Measurements from ENCODE around the gene PLAAT2. TPM values are rescaled to one million over a fixed set of nuclear protein-coding genes. Genes with fewer than 3 reads are reported as not detected.
"Not testable (repeated sequence)": the region's sequence is repeated elsewhere in the genome, so short reads cannot be mapped to it uniquely, and the experiment has no call there.

PLAAT2 gene
- total RNA-seq, 1 experiment from 2014 or later = 0.58 TPM

- Mint-ChIP-seq H3K27ac (ENCODE audit: low read depth, unreplicated experiment) (peak overlapping the region; percentile 59), H3K27me3 (ENCODE audit: insufficient read depth, unreplicated experiment) (no peaks in the 10 kb centered on the region), H3K36me3 (ENCODE audit: insufficient read depth, unreplicated experiment) (no peaks in the 10 kb centered on the region), H3K4me1 (ENCODE audit: insufficient read depth, unreplicated experiment) (peaks cover 32% of the 10 kb centered on the region), H3K4me3 (ENCODE audit: unreplicated experiment) (no peak overlapping the region), H3K9me3 (ENCODE audit: unreplicated experiment) (no peaks in the 10 kb centered on the region)
- DNase-seq (ENCODE audit: unreplicated experiment) = no peak
- TF ChIP-seq CTCF (IDR thresholded peaks at IDR 0.05; ENCODE audit: unreplicated experiment) = no peak
- ChIA-PET CTCF (interaction anchor here (1.1 to 1.5 kb wide), 2 partner anchors 29 to 131 kb away, joined by 3 to 5 read pairs; no protein-coding TSS in a partner anchor), POLR2A (interaction anchor here (0.7 to 1.5 kb wide), 2 partner anchors 17 to 20 kb away, joined by 3 read pairs; no protein-coding TSS in a partner anchor)
- BruUV-seq (replicated peaks) = no TSS peak
- intact Hi-C loops (cut with micrococcal nuclease) = no loop called here
Observed at GRCh38 chr11:63609971-63610580, 46.9 kb upstream of the PLAAT2 start.

DNA sequence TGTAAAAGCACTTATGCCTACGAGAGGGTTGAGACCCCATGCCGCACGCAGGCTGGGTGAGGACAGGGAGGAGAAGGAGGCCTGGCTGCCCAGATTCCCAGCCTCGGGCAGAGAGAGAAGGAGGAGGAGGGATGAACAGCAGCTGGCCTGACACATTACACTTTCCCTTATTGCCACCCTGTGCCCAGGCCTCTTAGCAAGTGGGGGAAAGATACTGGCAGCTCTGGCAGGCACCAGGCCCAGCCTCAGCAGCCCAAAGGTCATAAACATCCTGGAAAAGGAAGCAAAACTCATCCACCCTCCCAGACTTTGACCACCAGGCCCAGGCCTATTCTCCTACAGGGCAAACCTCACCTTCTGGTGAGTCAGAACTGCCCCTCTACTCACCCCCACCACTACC, 46.4 kb upstream of the PLAAT2 start:
- POLR2A ChIA-PET = interaction anchor here (0.7 to 1.5 kb wide), 2 partner anchors 18 to 20 kb away, joined by 3 read pairs; no protein-coding TSS in a partner anchor
- H3K27ac Mint-ChIP-seq (ENCODE audit: low read depth, unreplicated experiment) = no peak overlapping the region
- H3K9me3 Mint-ChIP-seq (ENCODE audit: unreplicated experiment) = no peaks in the 10 kb centered on the region
- H3K4me1 Mint-ChIP-seq (ENCODE audit: insufficient read depth, unreplicated experiment) = peaks cover 32% of the 10 kb centered on the region
- no peaks in the 10 kb centered on the region for H3K27me3 Mint-ChIP-seq (ENCODE audit: insufficient read depth, unreplicated experiment)
- H3K36me3 Mint-ChIP-seq (ENCODE audit: insufficient read depth, unreplicated experiment) = no peaks in the 10 kb centered on the region
- no peak for DNase-seq (ENCODE audit: unreplicated experiment)
- CTCF ChIA-PET = interaction anchor here (0.6 to 1.5 kb wide), 3 partner anchors 29 to 130 kb away, joined by 3 to 5 read pairs (median 4); no protein-coding TSS in a partner anchor
- no peak overlapping the region for H3K4me3 Mint-ChIP-seq (ENCODE audit: unreplicated experiment)
- BruUV-seq (replicated peaks) = no TSS peak
- no peak for TF ChIP-seq CTCF (IDR thresholded peaks at IDR 0.05; ENCODE audit: unreplicated experiment)
- intact Hi-C loops (cut with micrococcal nuclease) = no loop called here

GRCh38 chr11:63608353-63609345, 45.5 kb upstream of the PLAAT2 start:
- Mint-ChIP-seq H3K4me1 (ENCODE audit: insufficient read depth, unreplicated experiment) (peaks cover 32% of the 10 kb centered on the region), H3K9me3 (ENCODE audit: unreplicated experiment) (no peaks in the 10 kb centered on the region), H3K27ac (ENCODE audit: low read depth, unreplicated experiment) (peak overlapping the region; percentile 64), H3K36me3 (ENCODE audit: insufficient read depth, unreplicated experiment) (no peaks in the 10 kb centered on the region), H3K27me3 (ENCODE audit: insufficient read depth, unreplicated experiment) (no peaks in the 10 kb centered on the region), H3K4me3 (ENCODE audit: unreplicated experiment) (no peak overlapping the region)
- no peak for DNase-seq (ENCODE audit: unreplicated experiment)
- no peak for TF ChIP-seq CTCF (IDR thresholded peaks at IDR 0.05; ENCODE audit: unreplicated experiment)
- ChIA-PET POLR2A (interaction anchor here (1.5 kb wide), 1 partner anchor 19 kb away, joined by 3 read pairs; no protein-coding TSS in a partner anchor), CTCF (interaction anchor here (0.6 to 1.5 kb wide), 2 partner anchors 30 to 67 kb away, joined by 4 to 5 read pairs; no protein-coding TSS in a partner anchor)
- BruUV-seq (replicated peaks) = no TSS peak
- intact Hi-C loops (cut with micrococcal nuclease) = no loop called here

- H3K4me3 Mint-ChIP-seq (ENCODE audit: unreplicated experiment) = no peak overlapping the region
- H3K36me3 Mint-ChIP-seq (ENCODE audit: insufficient read depth, unreplicated experiment) = no peaks in the 10 kb centered on the region
- no peak overlapping the region for H3K27ac Mint-ChIP-seq (ENCODE audit: low read depth, unreplicated experiment)
- H3K27me3 Mint-ChIP-seq (ENCODE audit: insufficient read depth, unreplicated experiment) = no peaks in the 10 kb centered on the region
- H3K9me3 Mint-ChIP-seq (ENCODE audit: unreplicated experiment) = no peaks in the 10 kb centered on the region
- BruUV-seq (replicated peaks) = no TSS peak
- CTCF ChIA-PET = no interaction called here
- intact Hi-C loops (cut with micrococcal nuclease) = no loop called here
- no peak for DNase-seq (ENCODE audit: unreplicated experiment)
- no peak for TF ChIP-seq CTCF (IDR thresholded peaks at IDR 0.05; ENCODE audit: unreplicated experiment)
- POLR2A ChIA-PET = no interaction called here
- H3K4me1 Mint-ChIP-seq (ENCODE audit: insufficient read depth, unreplicated experiment) = peaks cover 13% of the 10 kb centered on the region
Observed at GRCh38 chr11:63603180-63603518, 40.0 kb upstream of the PLAAT2 start.

DNA sequence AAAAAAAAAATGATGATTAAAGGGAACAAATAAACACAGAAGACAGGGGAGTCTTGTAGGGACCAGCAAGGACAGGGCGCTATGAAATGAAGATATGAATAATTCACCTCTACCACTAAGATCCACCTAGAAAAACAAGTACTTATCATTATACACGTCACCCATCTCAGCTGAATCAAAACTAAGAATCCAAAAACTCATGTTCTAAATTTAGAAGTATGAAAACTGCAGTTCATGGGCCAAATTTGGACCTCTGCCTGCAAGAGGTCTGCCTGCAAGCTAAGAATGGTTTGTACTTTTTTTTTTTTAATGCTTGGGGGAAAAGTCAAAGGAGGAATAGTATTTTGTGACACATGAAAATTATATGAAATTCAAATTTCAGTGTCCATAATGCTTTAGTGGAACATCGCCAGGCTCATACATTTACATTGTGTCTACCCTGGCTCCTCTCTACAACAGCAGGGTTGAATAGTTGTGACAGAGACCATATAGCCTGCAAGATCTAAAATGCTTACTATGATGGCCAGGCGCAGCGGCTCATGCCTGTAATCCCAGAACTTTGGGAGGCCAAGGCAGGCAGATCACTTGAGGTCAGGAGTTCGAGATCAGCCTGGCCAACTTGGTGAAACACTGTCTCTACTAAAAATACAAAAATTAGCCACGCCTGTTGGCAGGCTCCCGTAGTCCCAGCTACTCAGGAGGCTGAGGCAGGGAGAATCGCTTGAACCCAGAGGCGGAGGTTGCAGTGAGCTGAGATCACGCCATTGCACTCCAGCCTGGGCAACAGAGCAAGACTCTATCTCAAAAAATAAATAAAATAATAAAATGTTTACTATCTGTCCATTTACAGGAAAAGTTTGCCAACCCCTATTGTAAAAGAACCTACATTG, 39.4 kb upstream of the PLAAT2 start:
- ChIA-PET CTCF (interaction anchor here (1.5 kb wide), 1 partner anchor 123 kb away, joined by 5 read pairs; no protein-coding TSS in a partner anchor), POLR2A (interaction anchor here (0.6 kb wide), 1 partner anchor 15 kb away, joined by 5 read pairs; no protein-coding TSS in a partner anchor)
- H3K4me3 Mint-ChIP-seq (ENCODE audit: unreplicated experiment); H3K27me3 Mint-ChIP-seq (ENCODE audit: insufficient read depth, unreplicated experiment); intact Hi-C loops (cut with micrococcal nuclease); H3K36me3 Mint-ChIP-seq (ENCODE audit: insufficient read depth, unreplicated experiment); DNase-seq (ENCODE audit: unreplicated experiment); BruUV-seq (replicated peaks); H3K9me3 Mint-ChIP-seq (ENCODE audit: unreplicated experiment); H3K27ac Mint-ChIP-seq (ENCODE audit: low read depth, unreplicated experiment): not testable (repeated sequence)
- H3K4me1 Mint-ChIP-seq (ENCODE audit: insufficient read depth, unreplicated experiment) = peaks cover 10% of the 10 kb centered on the region

All from MCF 10A (cell line).